ENCODE measurements around the gene TFAP2C.

GRCh38 chr20:56625837-56626236 lies 3.3 kb upstream of the TFAP2C start:
- TF ChIP-seq POLR2A (IDR thresholded peaks at IDR 0.05) (no peak), POLR2AphosphoS5 (IDR thresholded peaks at IDR 0.05) (no peak)
- TF ChIP-seq, protein P1, sequence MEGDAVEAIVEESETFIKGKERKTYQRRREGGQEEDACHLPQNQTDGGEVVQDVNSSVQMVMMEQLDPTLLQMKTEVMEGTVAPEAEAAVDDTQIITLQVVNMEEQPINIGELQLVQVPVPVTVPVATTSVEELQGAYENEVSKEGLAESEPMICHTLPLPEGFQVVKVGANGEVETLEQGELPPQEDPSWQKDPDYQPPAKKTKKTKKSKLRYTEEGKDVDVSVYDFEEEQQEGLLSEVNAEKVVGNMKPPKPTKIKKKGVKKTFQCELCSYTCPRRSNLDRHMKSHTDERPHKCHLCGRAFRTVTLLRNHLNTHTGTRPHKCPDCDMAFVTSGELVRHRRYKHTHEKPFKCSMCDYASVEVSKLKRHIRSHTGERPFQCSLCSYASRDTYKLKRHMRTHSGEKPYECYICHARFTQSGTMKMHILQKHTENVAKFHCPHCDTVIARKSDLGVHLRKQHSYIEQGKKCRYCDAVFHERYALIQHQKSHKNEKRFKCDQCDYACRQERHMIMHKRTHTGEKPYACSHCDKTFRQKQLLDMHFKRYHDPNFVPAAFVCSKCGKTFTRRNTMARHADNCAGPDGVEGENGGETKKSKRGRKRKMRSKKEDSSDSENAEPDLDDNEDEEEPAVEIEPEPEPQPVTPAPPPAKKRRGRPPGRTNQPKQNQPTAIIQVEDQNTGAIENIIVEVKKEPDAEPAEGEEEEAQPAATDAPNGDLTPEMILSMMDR (IDR thresholded peaks at IDR 0.05), result no peak

Data from breast epithelium (tissue), 3 donors.